Neuronal stem cell (in vitro differentiated cells): ENCODE measurements around the gene MRPS21.

Experiments
- DNase-seq: peaks from one replicate; pipeline ENCODE4 v3.0.0-alpha.2; 2013; ENCODE audit warnings: low spot score
- H2AFZ ChIP-seq: one replicate; pipeline ENCODE4 v1.6.1; 2013; ENCODE audit warnings: mild to moderate bottlenecking, low read length, inconsistent platforms
- H2AK5ac ChIP-seq: 2 replicates; pipeline ENCODE4 v1.6.1; 2013; ENCODE audit warnings: low read depth, mild to moderate bottlenecking, inconsistent platforms, low read length, moderate library complexity, mixed read lengths
- H2BK120ac ChIP-seq: 2 replicates; pipeline ENCODE4 v1.6.1; 2013; ENCODE audit warnings: low read depth, mild to moderate bottlenecking, inconsistent platforms, low read length, moderate library complexity, mixed read lengths
- H2BK12ac ChIP-seq: one replicate; pipeline ENCODE4 v1.6.1; 2013; ENCODE audit warnings: low read length, inconsistent platforms
- H2BK15ac ChIP-seq: 2 replicates; pipeline ENCODE4 v1.6.1; 2013; ENCODE audit warnings: mild to moderate bottlenecking, low read length, inconsistent platforms, mixed read lengths
- H2BK5ac ChIP-seq: one replicate; pipeline ENCODE4 v1.6.1; 2013; ENCODE audit warnings: inconsistent platforms, mild to moderate bottlenecking, low read length, moderate library complexity
- H3K14ac ChIP-seq: one replicate; pipeline ENCODE4 v1.6.1; 2013; ENCODE audit warnings: low read length, inconsistent platforms
- H3K18ac ChIP-seq: 2 replicates; pipeline ENCODE4 v1.6.1; 2013; ENCODE audit warnings: low read length, inconsistent platforms
- H3K23ac ChIP-seq: 2 replicates; pipeline ENCODE4 v1.6.1; 2013; ENCODE audit warnings: low read depth, mild to moderate bottlenecking, mixed read lengths, low read length, inconsistent platforms; ENCODE audit not compliant: poor library complexity
- H3K27ac ChIP-seq: replicated peaks from 3 replicates; pipeline ENCODE4 v1.5.1; 2013; ENCODE audit warnings: low read length, inconsistent platforms
- H3K27me3 ChIP-seq, 3 experiments: 2 replicates each; pipeline ENCODE4 v1.6.1; 2013; ENCODE audit warnings: low read length in 3 of 3, mild to moderate bottlenecking in 2 of 3, inconsistent platforms in 1 of 3, low read depth in 1 of 3, mixed read lengths in 1 of 3, moderate library complexity in 1 of 3; ENCODE audit not compliant: control insufficient read depth in 3 of 3, insufficient read depth in 3 of 3
- H3K36me3 ChIP-seq, 2 donors: replicated peaks in 1 of 2; 2 replicates each; pipeline ENCODE4 v1.6.1; 2013; ENCODE audit warnings: low read length in 2 of 2; ENCODE audit not compliant: control insufficient read depth in 2 of 2, insufficient read depth in 2 of 2
- H3K4ac ChIP-seq: 2 replicates; pipeline ENCODE4 v1.6.1; 2013; ENCODE audit warnings: inconsistent platforms, mild to moderate bottlenecking, low read length, moderate library complexity
- H3K4me1 ChIP-seq, 2 donors: 1 replicate in 1 of 2; 2 replicates in 1 of 2; pipeline ENCODE4 v1.6.1; 2013; ENCODE audit warnings: low read length in 2 of 2, low read depth in 1 of 2; ENCODE audit not compliant: control insufficient read depth in 2 of 2, insufficient read depth in 1 of 2
- H3K4me2 ChIP-seq: one replicate; pipeline ENCODE4 v1.6.1; 2013; ENCODE audit warnings: mild to moderate bottlenecking, low read length, inconsistent platforms; ENCODE audit not compliant: insufficient read depth, poor library complexity, severe bottlenecking
- H3K4me3 ChIP-seq, 2 donors: 2 replicates each; pipeline ENCODE4 v1.5.1; 2013; ENCODE audit warnings: low read length in 2 of 2, mild to moderate bottlenecking in 2 of 2, inconsistent platforms in 1 of 2, moderate library complexity in 1 of 2
- H3K79me1 ChIP-seq: one replicate; pipeline ENCODE4 v1.6.1; 2013; ENCODE audit warnings: low read depth, mild to moderate bottlenecking, inconsistent platforms, low read length, moderate library complexity
- H3K9ac ChIP-seq: one replicate; pipeline ENCODE4 v1.6.1; 2013; ENCODE audit warnings: mild to moderate bottlenecking, low read depth, low read length, inconsistent platforms; ENCODE audit not compliant: poor library complexity
- H3K9me3 ChIP-seq, 2 donors: replicated peaks in 1 of 2; 2 replicates each; pipeline versions ENCODE3 to v1.6.1; 2013; ENCODE audit warnings: low read length in 2 of 2, mild to moderate bottlenecking in 2 of 2, inconsistent platforms in 1 of 2, low read depth in 1 of 2, mixed read lengths in 1 of 2, moderate library complexity in 1 of 2; ENCODE audit not compliant: control insufficient read depth in 2 of 2, insufficient read depth in 1 of 2
- H4K8ac ChIP-seq: one replicate; pipeline ENCODE4 v1.6.1; 2013; ENCODE audit warnings: low read depth, mild to moderate bottlenecking, inconsistent platforms, low read length, moderate library complexity
- H4K91ac ChIP-seq: one replicate; pipeline ENCODE4 v1.6.1; 2013; ENCODE audit warnings: low read length, low read depth, mild to moderate bottlenecking, inconsistent platforms; ENCODE audit not compliant: poor library complexity
- WGBS, 2 donors: extraction: QIAGEN DNeasy Blood & Tissue Kit; methylation state at CpG; one replicate each; pipeline ENCODE4 v1.1.7; 2013; ENCODE audit warnings: missing lambda C conversion rate in 2 of 2, mixed read lengths in 1 of 2; ENCODE audit not compliant: insufficient read length in 2 of 2, insufficient replicate concordance in 1 of 2; ENCODE audit errors: extremely low coverage in 2 of 2; 5-methylcytosine and 5-hydroxymethylcytosine counted together

MRPS21 gene

GRCh38 chr1:150332651-150333290, 39.1 kb downstream of the MRPS21 start:
- Histone ChIP-seq H2BK120ac (no peak overlapping the region), H4K91ac (no peak overlapping the region), H3K4me1 (no peaks in the 10 kb centered on the region), H3K27ac (no peak overlapping the region), H4K8ac (no peak overlapping the region), H2BK12ac (no peak overlapping the region), H3K4me2 (no peak overlapping the region), H3K4me3 (peak overlapping the region in 1 of 2 donors; percentile 51), H2AK5ac (no peak overlapping the region), H3K4ac (no peak overlapping the region), H3K9ac (no peak overlapping the region), H3K9me3 (no peaks in the 10 kb centered on the region), H2AFZ (no peak overlapping the region), H2BK15ac (no peak overlapping the region), H3K14ac (no peak overlapping the region), H2BK5ac (no peak overlapping the region), H3K36me3 (peaks cover 34 to 95% of the 10 kb centered on the region in 2 donors), H3K23ac (no peak overlapping the region), H3K18ac (no peak overlapping the region), H3K27me3 (no peaks in the 10 kb centered on the region), H3K79me1 (no peaks in the 10 kb centered on the region)
- WGBS, 2 donors = no CpG with 5 or more reads among the region's 7 CpGs
- DNase-seq = no peak

- H2BK15ac ChIP-seq = no peak overlapping the region
- no peak overlapping the region for H3K4me3 ChIP-seq
- no peak overlapping the region for H2BK120ac ChIP-seq
- no peak overlapping the region for H2AK5ac ChIP-seq
- WGBS, 2 donors = no CpG with 5 or more reads among the region's 4 CpGs
- no peak overlapping the region for H2BK5ac ChIP-seq
- H2BK12ac ChIP-seq = no peak overlapping the region
- H3K18ac ChIP-seq = no peak overlapping the region
- no peak overlapping the region for H4K91ac ChIP-seq
- no peak overlapping the region for H3K4me2 ChIP-seq
- no peak for DNase-seq
- H4K8ac ChIP-seq = no peak overlapping the region
- no peak overlapping the region for H3K23ac ChIP-seq
- H3K9ac ChIP-seq = no peak overlapping the region
- H3K14ac ChIP-seq = no peak overlapping the region
- H3K36me3 ChIP-seq = peaks cover 30 to 91% of the 10 kb centered on the region in 2 donors
- H3K79me1 ChIP-seq = no peaks in the 10 kb centered on the region
- H3K4me1 ChIP-seq = no peaks in the 10 kb centered on the region
- H2AFZ ChIP-seq = no peak overlapping the region
- no peaks in the 10 kb centered on the region for H3K27me3 ChIP-seq
- no peaks in the 10 kb centered on the region for H3K9me3 ChIP-seq
- H3K27ac ChIP-seq = no peak overlapping the region
- no peak overlapping the region for H3K4ac ChIP-seq
Observed at GRCh38 chr1:150346316-150346715, 52.7 kb downstream of the MRPS21 start.

GRCh38 chr1:150352866-150353265, 59.2 kb downstream of the MRPS21 start:
- no peak overlapping the region for H2BK15ac ChIP-seq
- no peak overlapping the region for H3K4me2 ChIP-seq
- no peak overlapping the region for H2BK5ac ChIP-seq
- no peak overlapping the region for H3K4me3 ChIP-seq
- H3K4ac ChIP-seq = no peak overlapping the region
- no peak overlapping the region for H2BK12ac ChIP-seq
- no peak overlapping the region for H2AK5ac ChIP-seq
- no peak overlapping the region for H3K14ac ChIP-seq
- H2AFZ ChIP-seq = no peak overlapping the region
- no peak overlapping the region for H3K23ac ChIP-seq
- H3K9ac ChIP-seq = no peak overlapping the region
- H3K27ac ChIP-seq = no peak overlapping the region
- H2BK120ac ChIP-seq = no peak overlapping the region
- H3K79me1 ChIP-seq = no peaks in the 10 kb centered on the region
- no peak overlapping the region for H4K91ac ChIP-seq
- H3K4me1 ChIP-seq = no peaks in the 10 kb centered on the region
- H4K8ac ChIP-seq = no peak overlapping the region
- H3K36me3 ChIP-seq = peaks cover 13 to 72% of the 10 kb centered on the region in 2 donors
- H3K9me3 ChIP-seq = no peaks in the 10 kb centered on the region
- H3K18ac ChIP-seq = no peak overlapping the region
- H3K27me3 ChIP-seq = no peaks in the 10 kb centered on the region
- no peak for DNase-seq
- no CpG with 5 or more reads among the region's 4 CpGs for whole genome bisulfite sequencing, 2 donors
